GM12864 (cell line): ENCODE results near the gene ZCCHC14.

Experiments
- DNase-seq: peaks from one replicate; pipeline ENCODE4 v3.0.0-alpha.2; 2011; ENCODE audit warnings: low read depth
- H3K4me3 ChIP-seq: 2 replicates; pipeline ENCODE4 v1.5.1; 2011; ENCODE audit warnings: mild to moderate bottlenecking, low read depth, low read length, control low read depth
- CTCF ChIP-seq: IDR thresholded peaks from 2 replicates; pipeline ENCODE4 v1.5.1; 2011; ENCODE audit warnings: low read depth, mild to moderate bottlenecking, moderate library complexity, low read length, control low read depth, inconsistent platforms; ENCODE audit errors: missing control alignments

Gene ZCCHC14

GRCh38 chr16:87534030-87534653 is 41.3 kb upstream of the ZCCHC14 start:
- TF ChIP-seq CTCF = no peak
- H3K4me3 ChIP-seq = no peak overlapping the region
- no peak for DNase-seq

- DNase-seq = no peak
Measured at GRCh38 chr16:87533061-87533460, 40.2 kb upstream of the ZCCHC14 start.

GRCh38 chr16:87531418-87531817 is 38.6 kb upstream of the ZCCHC14 start:
- no peak overlapping the region for H3K4me3 ChIP-seq
- DNase-seq = no peak
- TF ChIP-seq CTCF = no peak

More at GRCh38 chr16:87533061-87533460, 40.2 kb upstream of the ZCCHC14 start:
- no peak for TF ChIP-seq CTCF
- H3K4me3 ChIP-seq = no peak overlapping the region

- no peak overlapping the region for H3K4me3 ChIP-seq
- DNase-seq = no peak
- no peak for TF ChIP-seq CTCF
Measured at GRCh38 chr16:87528690-87529579, 36.1 kb upstream of the ZCCHC14 start.

GRCh38 chr16:87527055-87527724 is 34.4 kb upstream of the ZCCHC14 start:
- H3K4me3 ChIP-seq = no peak overlapping the region
- no peak for DNase-seq
- no peak for TF ChIP-seq CTCF

- no peak for DNase-seq
- no peak for TF ChIP-seq CTCF
- H3K4me3 ChIP-seq = no peak overlapping the region
Measured at GRCh38 chr16:87526238-87526947, 33.6 kb upstream of the ZCCHC14 start.
